A549 (cell line): ENCODE measurements around the gene TROAP.

Source experiments
- BHLHE40 ChIP-seq: IDR thresholded peaks from 2 replicates; pipeline ENCODE4 v1.6.1; 2012; ENCODE audit warnings: low read depth, low read length, inconsistent platforms
- EP300 ChIP-seq, 2 experiments: fragments of >200 bp; sonication (Bioruptor Twin); formaldehyde crosslinking; IDR thresholded peaks; 2 replicates in 1 of 2; 3 replicates in 1 of 2; pipeline ENCODE4 v1.6.1; 2016 to 2017
- SMC3 ChIP-seq: fragments of >200 bp; sonication (Bioruptor Twin); formaldehyde crosslinking; IDR thresholded peaks from 3 replicates; pipeline ENCODE4 v1.6.1; 2018; ENCODE audit warnings: inconsistent platforms
- TF ChIP-seq, protein P1 (sequence below): fragments of >200 bp; sonication (Bioruptor Twin); formaldehyde crosslinking; IDR thresholded peaks from 3 replicates; pipeline ENCODE4 v1.5.1; 2016

DNA sequence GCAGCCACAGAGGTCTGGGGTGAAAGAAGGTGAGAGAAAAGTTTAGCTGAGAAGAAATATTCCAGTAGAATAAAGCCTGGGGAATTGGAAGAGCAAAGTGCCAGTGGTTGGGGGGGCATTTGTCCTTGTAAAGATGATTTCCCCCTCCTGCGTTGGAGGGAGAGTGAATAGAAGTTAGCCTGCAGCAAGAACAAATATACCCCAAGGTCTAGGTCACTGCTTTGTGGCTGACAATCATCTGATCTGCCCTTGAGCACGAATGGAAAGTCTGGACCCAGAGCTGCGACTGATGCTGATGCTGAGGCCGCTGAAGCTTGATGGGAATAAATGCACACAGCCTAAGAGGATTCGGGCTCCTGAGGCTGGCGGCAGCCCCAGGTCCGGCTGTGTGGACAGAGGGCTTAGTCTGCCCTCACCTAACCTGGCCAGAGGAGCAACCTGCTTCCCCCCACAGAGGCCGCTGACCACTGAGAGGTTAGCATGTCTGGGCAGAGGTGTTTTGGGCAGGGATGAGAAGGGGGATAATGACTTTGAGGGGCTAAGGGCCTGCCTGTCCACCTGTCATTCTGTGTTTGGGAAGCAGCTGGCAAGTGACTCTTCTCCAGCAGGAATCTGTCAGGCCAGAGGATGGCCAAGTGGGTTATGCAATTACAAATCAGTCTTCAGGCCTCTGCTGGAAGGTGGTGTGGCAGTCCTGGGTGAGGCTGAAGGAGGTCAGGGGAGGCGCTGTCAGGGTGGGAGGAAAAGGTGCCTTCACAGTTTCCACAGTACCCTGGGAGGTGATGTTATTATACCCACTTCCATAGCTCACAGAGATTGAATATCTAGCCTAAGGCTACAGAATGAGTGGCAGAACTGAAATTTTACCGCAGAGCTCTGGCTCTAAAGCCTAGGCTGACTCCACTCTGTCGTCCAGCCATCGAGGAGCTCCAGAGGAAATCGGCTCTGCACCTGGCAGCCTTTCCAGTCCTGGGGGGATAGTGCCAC is 46.5 kb upstream of the TROAP start:
- TF ChIP-seq BHLHE40 = no peak
- no peak for TF ChIP-seq EP300 (IDR thresholded peaks at IDR 0.05)
- TF ChIP-seq, protein P1, sequence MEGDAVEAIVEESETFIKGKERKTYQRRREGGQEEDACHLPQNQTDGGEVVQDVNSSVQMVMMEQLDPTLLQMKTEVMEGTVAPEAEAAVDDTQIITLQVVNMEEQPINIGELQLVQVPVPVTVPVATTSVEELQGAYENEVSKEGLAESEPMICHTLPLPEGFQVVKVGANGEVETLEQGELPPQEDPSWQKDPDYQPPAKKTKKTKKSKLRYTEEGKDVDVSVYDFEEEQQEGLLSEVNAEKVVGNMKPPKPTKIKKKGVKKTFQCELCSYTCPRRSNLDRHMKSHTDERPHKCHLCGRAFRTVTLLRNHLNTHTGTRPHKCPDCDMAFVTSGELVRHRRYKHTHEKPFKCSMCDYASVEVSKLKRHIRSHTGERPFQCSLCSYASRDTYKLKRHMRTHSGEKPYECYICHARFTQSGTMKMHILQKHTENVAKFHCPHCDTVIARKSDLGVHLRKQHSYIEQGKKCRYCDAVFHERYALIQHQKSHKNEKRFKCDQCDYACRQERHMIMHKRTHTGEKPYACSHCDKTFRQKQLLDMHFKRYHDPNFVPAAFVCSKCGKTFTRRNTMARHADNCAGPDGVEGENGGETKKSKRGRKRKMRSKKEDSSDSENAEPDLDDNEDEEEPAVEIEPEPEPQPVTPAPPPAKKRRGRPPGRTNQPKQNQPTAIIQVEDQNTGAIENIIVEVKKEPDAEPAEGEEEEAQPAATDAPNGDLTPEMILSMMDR = no peak
- TF ChIP-seq SMC3 = no peak
